ENCODE data around the gene WDR81.
"Not testable (repeated sequence)": the region's sequence is repeated elsewhere in the genome, so short reads cannot be mapped to it uniquely, and the experiment has no call there.

The WDR81 gene

DNA sequence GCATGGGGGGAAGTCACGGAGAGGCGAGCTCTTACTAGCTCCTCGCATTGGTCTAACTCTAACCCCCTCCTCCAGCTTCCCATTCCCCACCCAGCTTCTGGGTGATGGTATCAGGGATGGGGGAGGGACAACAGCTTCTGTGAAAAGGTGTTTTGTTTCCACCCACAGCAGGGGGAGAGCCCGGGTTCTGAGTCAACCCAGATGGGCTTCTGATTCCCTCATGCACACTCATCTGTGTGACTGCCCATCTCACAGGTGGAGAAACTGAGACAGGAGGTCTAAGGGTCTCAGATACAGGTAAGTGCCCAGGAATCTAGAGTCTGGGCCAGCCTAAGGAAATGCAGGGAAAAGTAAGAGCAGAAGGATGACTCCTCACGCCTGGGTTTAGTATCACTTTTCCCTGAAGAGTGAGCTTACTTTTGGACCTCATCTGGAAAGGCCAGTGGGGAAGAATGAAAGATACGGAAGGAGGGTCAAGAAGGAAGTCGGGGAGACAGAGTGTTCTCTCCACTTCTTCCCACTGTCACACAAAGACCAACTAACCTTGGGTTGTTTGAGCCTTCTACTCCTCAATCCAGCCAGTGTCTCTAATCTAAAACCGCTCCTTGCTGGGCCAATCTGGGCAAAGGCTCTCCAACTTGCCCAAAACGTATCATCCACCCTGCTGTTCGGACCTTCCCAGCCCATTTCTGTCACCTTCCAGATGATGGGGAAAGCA, 11.2 kb upstream of the WDR81 start:
- no peak for DNase-seq (ENCODE audit: low spot score)

DNA sequence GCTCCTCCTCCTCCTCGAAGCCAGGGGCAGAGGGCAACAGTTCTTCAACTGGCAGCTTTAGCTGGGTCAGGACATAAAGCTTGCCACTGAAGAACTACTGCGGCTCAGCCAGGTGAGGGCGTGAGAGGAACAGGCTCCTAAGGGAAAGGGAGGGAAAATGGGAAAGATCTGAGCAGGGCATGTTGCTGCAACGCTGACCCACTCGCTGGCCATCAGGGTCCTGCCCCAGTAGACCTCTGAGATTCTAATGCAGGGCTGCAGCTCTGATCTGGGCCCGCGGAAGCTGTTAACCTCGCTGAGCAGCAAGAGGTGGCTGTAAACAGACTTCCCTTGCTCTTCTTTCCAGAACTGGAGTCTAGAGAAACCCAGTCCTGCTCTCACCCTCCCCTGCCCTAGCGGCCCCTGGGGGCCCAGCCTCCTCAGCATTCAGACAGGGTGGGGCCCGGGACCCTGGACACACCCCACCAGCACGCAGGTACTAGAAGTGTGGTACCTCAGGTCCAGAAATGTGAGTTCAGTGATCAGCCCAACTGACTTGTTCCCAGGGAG, 10.6 kb upstream of the WDR81 start:
- DNase-seq (ENCODE audit: low spot score), result peak; percentile 82

DNA sequence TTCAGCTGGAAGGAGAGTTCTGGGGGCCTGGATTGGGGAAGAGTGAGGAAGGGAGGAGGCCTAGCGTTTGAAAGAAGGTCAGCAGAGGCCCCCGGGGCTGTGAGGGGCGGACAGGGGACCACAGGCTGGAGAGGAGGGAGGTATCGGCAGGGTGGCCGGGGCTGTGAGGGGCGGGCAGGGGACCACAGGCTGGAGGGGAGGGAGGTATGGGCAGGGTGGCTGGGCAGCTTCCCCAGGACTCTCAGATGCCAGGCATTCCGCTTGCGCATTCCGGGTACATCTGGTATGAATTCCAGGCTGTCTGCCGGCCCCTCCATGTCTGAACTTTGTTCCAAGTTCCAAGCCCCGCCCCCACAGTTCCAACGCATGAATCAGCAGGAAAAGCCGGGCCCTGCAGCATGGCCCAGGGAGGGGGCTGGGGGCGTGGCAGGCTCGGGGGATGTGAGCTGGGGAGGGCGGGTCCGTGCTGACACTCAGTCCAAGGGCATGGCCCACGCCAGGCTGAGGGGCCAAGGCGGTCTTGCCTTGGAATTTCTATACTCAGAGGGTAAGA, 10.0 kb upstream of the WDR81 start:
- DNase-seq (ENCODE audit: low spot score), result peak; percentile 95

DNA sequence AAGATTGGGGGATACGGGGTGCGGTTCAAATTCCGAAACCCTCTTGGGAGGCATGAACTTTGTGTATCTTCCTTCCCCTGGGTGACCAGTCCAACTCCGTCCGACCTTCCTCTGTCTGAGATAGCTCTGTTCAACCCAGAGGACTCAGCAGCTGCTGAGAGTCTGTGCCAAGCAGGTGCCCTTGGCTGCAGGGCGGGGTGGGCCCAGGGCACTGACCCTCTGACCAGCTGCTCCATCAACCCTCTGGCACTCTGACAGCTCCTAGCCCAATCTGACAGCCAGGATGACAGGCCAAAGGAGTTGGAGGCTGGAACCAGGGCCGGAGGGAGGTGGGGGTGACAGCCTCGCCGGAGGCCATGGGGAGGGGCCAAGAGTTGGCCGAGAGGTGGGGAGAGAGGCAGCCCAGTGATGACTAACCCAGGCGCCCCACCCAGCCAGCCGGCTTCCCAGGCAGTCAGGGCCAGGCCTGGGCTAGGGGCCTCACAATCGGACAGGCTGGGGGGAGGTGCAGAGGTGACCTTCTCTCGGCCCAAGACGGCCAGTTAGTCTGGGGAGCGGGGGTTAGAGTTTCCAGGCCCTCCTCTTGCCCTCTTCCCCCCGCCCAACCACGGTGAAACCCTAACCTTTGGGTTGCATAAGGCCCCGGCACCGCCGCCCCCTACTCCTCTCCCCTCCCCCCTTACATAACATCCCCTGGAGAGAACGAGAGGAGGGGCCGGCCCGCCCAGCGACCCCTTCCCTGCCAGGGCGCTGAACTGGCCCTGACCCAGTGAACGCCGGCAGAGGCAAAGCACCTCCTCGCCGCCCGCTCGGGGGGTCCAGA, 9.3 kb upstream of the WDR81 start:
- DNase-seq (ENCODE audit: low spot score), result peak; percentile 84

GRCh38 chr17:1715803-1716075, 8.8 kb upstream of the WDR81 start:
- no peak for DNase-seq (ENCODE audit: low spot score)

- peak; percentile 100 for DNase-seq (ENCODE audit: low spot score)
Observed at GRCh38 chr17:1716076-1716911, 8.2 kb upstream of the WDR81 start.

GRCh38 chr17:1716912-1717695, 7.4 kb upstream of the WDR81 start:
- peak; percentile 99 for DNase-seq (ENCODE audit: low spot score)

DNA sequence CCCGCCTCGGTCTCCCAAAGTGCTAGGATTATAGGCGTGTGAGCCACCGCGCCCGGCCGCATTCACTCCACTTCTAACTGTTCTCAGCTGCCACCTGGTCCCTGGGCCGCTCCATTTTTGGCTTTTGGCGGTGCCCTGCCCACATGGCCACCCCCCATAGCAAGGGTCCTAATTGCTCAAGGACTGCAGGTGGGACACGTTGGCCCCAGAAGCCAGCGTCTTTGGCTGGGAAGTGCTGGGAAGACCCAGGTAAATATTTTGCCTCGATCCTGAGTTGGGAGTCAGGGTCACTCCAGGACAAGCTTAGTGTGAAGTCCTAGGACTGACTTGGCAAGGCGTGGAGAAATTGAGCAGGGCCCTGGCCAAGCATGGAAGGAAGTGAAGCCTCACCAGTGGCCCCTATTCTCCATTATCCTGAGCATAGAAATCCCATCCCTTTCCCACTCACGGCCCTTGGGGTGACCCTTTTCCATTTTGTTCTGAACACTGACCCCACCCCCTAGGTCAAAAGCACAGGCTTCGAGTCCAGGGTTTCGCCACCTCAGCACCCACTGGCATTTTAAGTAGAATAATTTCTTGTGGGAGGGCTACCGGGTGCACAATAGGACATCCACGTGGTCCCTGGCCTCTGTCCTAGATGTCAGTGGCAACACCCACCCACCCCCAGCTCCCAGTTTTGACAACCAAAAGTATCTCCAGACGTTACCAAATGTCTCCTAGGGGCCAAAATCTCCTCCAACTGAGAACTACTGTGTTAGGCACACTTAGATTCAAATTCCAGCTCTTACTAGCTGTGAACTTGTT, 5.9 kb upstream of the WDR81 start:
- no peak for DNase-seq (ENCODE audit: low spot score)

DNA sequence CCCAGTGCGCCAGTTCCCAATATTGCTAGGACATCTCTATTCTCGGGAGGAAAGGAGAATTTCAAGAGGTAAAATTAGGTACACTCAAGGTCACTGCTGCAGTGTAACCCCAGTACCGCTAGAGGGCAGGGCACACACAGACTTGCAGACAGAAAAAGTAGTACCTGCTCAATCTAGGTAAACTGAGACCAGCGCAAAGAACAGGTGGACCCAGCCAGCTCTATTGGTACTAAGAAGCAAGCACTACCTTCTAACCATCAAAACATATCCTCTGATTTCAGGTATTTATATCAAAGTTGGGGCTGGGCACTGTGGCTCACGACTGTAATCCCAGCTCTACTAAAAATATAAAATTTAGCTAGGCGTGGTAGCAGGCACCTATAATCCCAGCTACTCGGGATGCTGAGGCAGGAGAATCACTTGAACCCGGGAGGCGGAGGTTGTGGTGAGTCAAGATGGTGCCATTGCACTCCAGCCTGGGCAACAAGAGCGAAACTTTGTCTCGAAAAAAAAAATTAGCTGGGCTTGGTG, 3.6 kb upstream of the WDR81 start:
- DNase-seq (ENCODE audit: low spot score), result peak; percentile 51

- DNase-seq (ENCODE audit: low spot score), result not testable (repeated sequence)
Observed at GRCh38 chr17:1722022-1722421, 2.5 kb upstream of the WDR81 start.

GRCh38 chr17:1724869-1725641, 551 bp downstream of the WDR81 start:
- DNase-seq (ENCODE audit: low spot score), result no peak

GRCh38 chr17:1725642-1726511, 1.4 kb downstream of the WDR81 start:
- no peak for DNase-seq (ENCODE audit: low spot score)

- no peak for DNase-seq (ENCODE audit: low spot score)
Observed at GRCh38 chr17:1726626-1727257, 2.2 kb downstream of the WDR81 start.

DNA sequence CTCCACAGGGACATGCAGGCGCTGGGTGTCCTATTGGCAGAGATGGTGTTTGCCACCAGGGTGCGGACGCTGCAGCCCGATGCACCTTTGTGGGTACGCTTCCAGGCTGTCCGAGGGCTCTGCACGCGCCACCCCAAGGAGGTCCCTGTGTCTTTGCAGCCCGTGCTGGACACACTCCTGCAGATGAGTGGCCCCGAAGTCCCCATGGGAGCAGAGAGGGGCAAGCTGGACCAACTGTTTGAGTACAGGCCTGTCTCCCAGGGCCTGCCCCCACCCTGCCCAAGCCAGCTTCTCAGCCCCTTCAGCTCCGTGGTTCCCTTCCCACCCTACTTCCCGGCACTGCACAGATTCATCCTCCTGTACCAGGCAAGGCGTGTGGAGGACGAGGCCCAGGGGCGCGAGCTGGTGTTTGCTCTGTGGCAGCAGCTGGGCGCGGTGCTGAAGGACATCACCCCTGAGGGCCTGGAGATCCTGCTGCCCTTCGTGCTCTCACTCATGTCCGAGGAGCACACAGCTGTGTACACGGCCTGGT, 2.8 kb downstream of the WDR81 start:
- DNase-seq (ENCODE audit: low spot score), result no peak

- DNase-seq (ENCODE audit: low spot score), result no peak
Observed at GRCh38 chr17:1727876-1728630, 3.5 kb downstream of the WDR81 start.

GRCh38 chr17:1729966-1730325, 5.4 kb downstream of the WDR81 start:
- DNase-seq (ENCODE audit: low spot score), result no peak
